ENCODE data around the gene IFT57. TPM values are rescaled to one million over a fixed set of nuclear protein-coding genes. Genes with fewer than 3 reads are reported as not detected.

IFT57 gene
- total RNA-seq, 3 donors from 2014 or later (not counting 1 experiment from before 2014, with no cell fraction given) = 22.2 to 49.3 (median 33.5) TPM

GRCh38 chr3:108222853-108223565 is 785 bp upstream of the IFT57 start:
- H3K27me3 ChIP-seq (ENCODE audit: control insufficient read depth, insufficient read depth, low read length) = no peaks in the 10 kb centered on the region
- no peaks in the 10 kb centered on the region for H3K27me3 Mint-ChIP-seq (ENCODE audit: low read depth in 2 of 2)
- H3K9me3 ChIP-seq (ENCODE audit: control insufficient read depth, insufficient read depth, low read length) = no peaks in the 10 kb centered on the region
- H3K4me3 ChIP-seq (ENCODE audit: low read length) = peak overlapping the region; percentile 86
- H3K4me1 Mint-ChIP-seq = peaks cover 39 to 50% of the 10 kb centered on the region in 2 donors
- intact Hi-C loops (cut with micrococcal nuclease) = loop anchor here (1.0 to 10.0 kb wide), 3 partner anchors 96 to 288 kb away; no protein-coding TSS in a partner anchor
- peak overlapping the region; percentile 99 to 100 for H3K27ac Mint-ChIP-seq
- peaks cover 11% of the 10 kb centered on the region for H3K4me1 ChIP-seq (ENCODE audit: control insufficient read depth, insufficient read depth, low read length)
- H3K36me3 Mint-ChIP-seq = no peaks in the 10 kb centered on the region
- H3K27ac ChIP-seq (ENCODE audit: low read length) = peak overlapping the region; percentile 91
- H3K4me3 Mint-ChIP-seq = peak overlapping the region; percentile 97
- TF ChIP-seq CTCF (IDR thresholded peaks at IDR 0.05) = no peak
- H3K9me3 Mint-ChIP-seq = no peaks in the 10 kb centered on the region
- DNase-seq = no peak
- no peak for ATAC-seq
- peaks cover 3% of the 10 kb centered on the region for H3K36me3 ChIP-seq (ENCODE audit: control insufficient read depth, insufficient read depth, low read length)
- WGBS (ENCODE audit: insufficient coverage) = 18% methylated on average over 2 of the region's 5 CpGs

- H3K9me3 Mint-ChIP-seq = no peaks in the 10 kb centered on the region
- peak in 1 of 2 donors; percentile 38 for DNase-seq
- Histone ChIP-seq H3K4me3 (ENCODE audit: low read length) (peak overlapping the region; percentile 86), H3K27me3 (ENCODE audit: control insufficient read depth, insufficient read depth, low read length) (no peaks in the 10 kb centered on the region), H3K27ac (ENCODE audit: low read length) (peak overlapping the region; percentile 91), H3K36me3 (ENCODE audit: control insufficient read depth, insufficient read depth, low read length) (peaks cover 3% of the 10 kb centered on the region), H3K4me1 (ENCODE audit: control insufficient read depth, insufficient read depth, low read length) (peaks cover 11% of the 10 kb centered on the region), H3K9me3 (ENCODE audit: control insufficient read depth, insufficient read depth, low read length) (no peaks in the 10 kb centered on the region)
- intact Hi-C loops (cut with micrococcal nuclease) = loop anchor here (10.0 kb wide), 1 partner anchor 287 kb away; no protein-coding TSS in a partner anchor
- H3K36me3 Mint-ChIP-seq = no peaks in the 10 kb centered on the region
- H3K27me3 Mint-ChIP-seq (ENCODE audit: low read depth in 2 of 2) = no peaks in the 10 kb centered on the region
- no peak for ATAC-seq
- TF ChIP-seq CTCF (IDR thresholded peaks at IDR 0.05) = no peak
- peak overlapping the region; percentile 99 to 100 for H3K27ac Mint-ChIP-seq
- peak overlapping the region; percentile 97 for H3K4me3 Mint-ChIP-seq
- peaks cover 39 to 50% of the 10 kb centered on the region in 2 donors for H3K4me1 Mint-ChIP-seq
- WGBS (ENCODE audit: insufficient coverage) = 19% methylated on average over 4 of the region's 6 CpGs
These were observed 831 bp downstream of the IFT57 start for GRCh38 chr3:108221393-108221792.

- no peak for ATAC-seq
- peak overlapping the region in 1 of 2 donors; percentile 100 for H3K27ac Mint-ChIP-seq
- no peaks in the 10 kb centered on the region for H3K27me3 Mint-ChIP-seq (ENCODE audit: low read depth in 2 of 2)
- TF ChIP-seq CTCF (IDR thresholded peaks at IDR 0.05) = no peak
- peaks cover 40 to 52% of the 10 kb centered on the region in 2 donors for H3K4me1 Mint-ChIP-seq
- H3K4me3 Mint-ChIP-seq = no peak overlapping the region
- intact Hi-C loops (cut with micrococcal nuclease) = no loop called here
- H3K9me3 Mint-ChIP-seq = no peaks in the 10 kb centered on the region
- no peaks in the 10 kb centered on the region for H3K36me3 Mint-ChIP-seq
- Histone ChIP-seq H3K9me3 (ENCODE audit: control insufficient read depth, insufficient read depth, low read length) (no peaks in the 10 kb centered on the region), H3K27me3 (ENCODE audit: control insufficient read depth, insufficient read depth, low read length) (no peaks in the 10 kb centered on the region), H3K4me1 (ENCODE audit: control insufficient read depth, insufficient read depth, low read length) (peaks cover 11% of the 10 kb centered on the region), H3K27ac (ENCODE audit: low read length) (peak overlapping the region; percentile 43), H3K4me3 (ENCODE audit: low read length) (peak overlapping the region; percentile 12), H3K36me3 (ENCODE audit: control insufficient read depth, insufficient read depth, low read length) (peaks cover 4% of the 10 kb centered on the region)
- WGBS (ENCODE audit: insufficient coverage) = 94% methylated on average over 7 of the region's 9 CpGs
- DNase-seq = no peak
These were observed 2.9 kb downstream of the IFT57 start for GRCh38 chr3:108219336-108219735.
